GM10248 (cell line): ENCODE results near the gene EPN3.

Source experiments
- CTCF ChIA-PET: fragments of 300-600 bp; sonication (Branson Sonifier 250); formaldehyde crosslinking; extraction: SDS; loops from one replicate; lab custom pipeline; 2021; ENCODE audit warnings: antibody characterized with exemption; lab: Yijun Ruan, JAX
- POLR2A ChIA-PET: fragments of 350-650 bp; sonication (Branson Sonifier 250); formaldehyde crosslinking; extraction: SDS; loops from one replicate; lab custom pipeline; 2020; ENCODE audit warnings: antibody characterized with exemption; lab: Yijun Ruan, JAX
- DNase-seq: peaks from one replicate; pipeline ENCODE4 v3.0.0; 2012; ENCODE audit errors: extremely low spot score
- CTCF ChIP-seq: IDR thresholded peaks from 2 replicates; pipeline ENCODE4 v1.5.1; 2012; ENCODE audit warnings: mild to moderate bottlenecking, low read depth; ENCODE audit errors: extremely low read depth, missing control alignments, control extremely low read depth

Gene EPN3

GRCh38 chr17:50499721-50500120, 32.8 kb upstream of the EPN3 start:
- POLR2A ChIA-PET: no interaction called here
- no peak for DNase-seq
- no peak for TF ChIP-seq CTCF
- CTCF ChIA-PET: interaction anchor here (1.9 kb wide), 1 partner anchor 10 kb away, joined by 6 read pairs; no protein-coding TSS in a partner anchor

- DNase-seq: no peak
- CTCF ChIA-PET: interaction anchor here (0.7 to 3.3 kb wide), 13 partner anchors 8 to 301 kb away, joined by 3 to 35 read pairs (median 6); partner anchors contain the start of genes LRRC59 and RSAD1
- TF ChIP-seq CTCF: no peak
- POLR2A ChIA-PET: interaction anchor here (0.7 kb wide), 1 partner anchor 80 kb away, joined by 3 read pairs; no protein-coding TSS in a partner anchor
Measured at GRCh38 chr17:50501054-50501453, 31.5 kb upstream of the EPN3 start.

- no peak for TF ChIP-seq CTCF
- CTCF ChIA-PET: interaction anchor here (1.0 to 3.3 kb wide), 9 partner anchors 9 to 140 kb away, joined by 3 to 35 read pairs (median 9); partner anchors contain the start of gene RSAD1
- POLR2A ChIA-PET: no interaction called here
- DNase-seq: no peak
Measured at GRCh38 chr17:50502301-50502990, 30.1 kb upstream of the EPN3 start.

- POLR2A ChIA-PET: no interaction called here
Measured at GRCh38 chr17:50505591-50506130, 26.9 kb upstream of the EPN3 start.

GRCh38 chr17:50506298-50506697, 26.2 kb upstream of the EPN3 start:
- DNase-seq: no peak
- no peak for TF ChIP-seq CTCF
- CTCF ChIA-PET: interaction anchor here (1.3 to 2.4 kb wide), 5 partner anchors 13 to 189 kb away, joined by 3 to 6 read pairs (median 4); no protein-coding TSS in a partner anchor
- POLR2A ChIA-PET: no interaction called here

More at GRCh38 chr17:50505591-50506130, 26.9 kb upstream of the EPN3 start:
- DNase-seq: no peak
- CTCF ChIA-PET: interaction anchor here (1.6 to 2.4 kb wide), 3 partner anchors 12 to 38 kb away, joined by 3 to 6 read pairs (median 4); no protein-coding TSS in a partner anchor
- no peak for TF ChIP-seq CTCF

- ChIA-PET POLR2A (no interaction called here), CTCF (interaction anchor here (1.2 kb wide), 1 partner anchor 11 kb away, joined by 3 read pairs; no protein-coding TSS in a partner anchor)
- TF ChIP-seq CTCF: peak; percentile 38
- peak; percentile 87 for DNase-seq
Measured at GRCh38 chr17:50507871-50508572, 24.5 kb upstream of the EPN3 start, which contains the start of gene MYCBPAP. Gene MYCBPAP, plus strand, starts transcription at chr17:50508439. Its CDS starts 236 bp downstream, at chr17:50508675.
